ENCODE data around the gene CSPG5.
A peak's percentile ranks its signal among the peaks of the same experiment; 100 is the strongest.

CSPG5 gene

GRCh38 chr3:47541583-47542108 lies 37.0 kb downstream of the CSPG5 start:
- DNase-seq (ENCODE audit: extremely low read depth in 1 of 2, low read depth in 1 of 2), result no peak

- DNase-seq (ENCODE audit: extremely low read depth in 1 of 2, low read depth in 1 of 2), result no peak
Observed at GRCh38 chr3:47540281-47540680, 38.4 kb downstream of the CSPG5 start.

GRCh38 chr3:47536967-47537366 lies 41.7 kb downstream of the CSPG5 start:
- no peak for DNase-seq (ENCODE audit: extremely low read depth in 1 of 2, low read depth in 1 of 2)

- DNase-seq (ENCODE audit: extremely low read depth in 1 of 2, low read depth in 1 of 2), result no peak
Observed at GRCh38 chr3:47536221-47536891, 42.3 kb downstream of the CSPG5 start.

GRCh38 chr3:47533996-47534454 lies 44.6 kb downstream of the CSPG5 start:
- no peak for DNase-seq (ENCODE audit: extremely low read depth in 1 of 2, low read depth in 1 of 2)

GRCh38 chr3:47533481-47533880 lies 45.2 kb downstream of the CSPG5 start:
- no peak for DNase-seq (ENCODE audit: extremely low read depth in 1 of 2, low read depth in 1 of 2)

GRCh38 chr3:47527952-47528725 lies 50.5 kb downstream of the CSPG5 start:
- no peak for DNase-seq (ENCODE audit: extremely low read depth in 1 of 2, low read depth in 1 of 2)

GRCh38 chr3:47525617-47526016 lies 53.0 kb downstream of the CSPG5 start:
- no peak for DNase-seq (ENCODE audit: extremely low read depth in 1 of 2, low read depth in 1 of 2)

- no peak for DNase-seq (ENCODE audit: extremely low read depth in 1 of 2, low read depth in 1 of 2)
Observed at GRCh38 chr3:47523310-47524073, 55.2 kb downstream of the CSPG5 start.

GRCh38 chr3:47522082-47522987 lies 56.3 kb downstream of the CSPG5 start:
- DNase-seq (ENCODE audit: extremely low read depth in 1 of 2, low read depth in 1 of 2), result peak; percentile 46 to 71

GRCh38 chr3:47520756-47521155 lies 57.9 kb downstream of the CSPG5 start:
- no peak for DNase-seq (ENCODE audit: extremely low read depth in 1 of 2, low read depth in 1 of 2)

- DNase-seq (ENCODE audit: extremely low read depth in 1 of 2, low read depth in 1 of 2), result no peak
Observed at GRCh38 chr3:47517937-47518336, 60.7 kb downstream of the CSPG5 start.

- no peak for DNase-seq (ENCODE audit: extremely low read depth in 1 of 2, low read depth in 1 of 2)
Observed at GRCh38 chr3:47515864-47516319, 62.8 kb downstream of the CSPG5 start.

GRCh38 chr3:47515100-47515499 lies 63.6 kb downstream of the CSPG5 start:
- no peak for DNase-seq (ENCODE audit: extremely low read depth in 1 of 2, low read depth in 1 of 2)

- peak; percentile 93 to 95 for DNase-seq (ENCODE audit: extremely low read depth in 1 of 2, low read depth in 1 of 2)
Observed at GRCh38 chr3:47513125-47513929, 65.3 kb downstream of the CSPG5 start, which contains the start of gene ELP6. Gene ELP6 (minus strand): TSS chr3:47513712. CDS start chr3:47513590, 122 bp downstream.

GRCh38 chr3:47512416-47513124 lies 66.1 kb downstream of the CSPG5 start:
- no peak for DNase-seq (ENCODE audit: extremely low read depth in 1 of 2, low read depth in 1 of 2)
